RWPE1 (cell line): ENCODE results near the gene EIF3I.
A peak's percentile ranks its signal among the peaks of the same experiment; 100 is the strongest.

Experiments used
- CTCF ChIA-PET: fragments of 350-600 bp; sonication (Branson Sonifier 250); formaldehyde crosslinking; extraction: SDS; loops from one replicate; lab custom pipeline; 2021; lab: Yijun Ruan, JAX
- POLR2A ChIA-PET: fragments of 400-600 bp; formaldehyde crosslinking; extraction: SDS; loops from one replicate; lab custom pipeline; 2020; ENCODE audit warnings: antibody characterized with exemption; ENCODE audit not compliant: low non-redundant PET; lab: Yijun Ruan, JAX
- DNase-seq: peaks from one replicate; pipeline ENCODE4 v3.0.0; 2012; ENCODE audit warnings: low spot score
- H3K27ac ChIP-seq: fragments of 450-650 bp; 2 replicates; pipeline ENCODE4 v1.5.1; 2017
- TF ChIP-seq, protein P1 (sequence below): fragments of 450-650 bp; conservative IDR thresholded peaks from 2 replicates; pipeline ENCODE4 v1.5.1; 2017; ENCODE audit warnings: low read depth, mild to moderate bottlenecking

EIF3I gene

DNA sequence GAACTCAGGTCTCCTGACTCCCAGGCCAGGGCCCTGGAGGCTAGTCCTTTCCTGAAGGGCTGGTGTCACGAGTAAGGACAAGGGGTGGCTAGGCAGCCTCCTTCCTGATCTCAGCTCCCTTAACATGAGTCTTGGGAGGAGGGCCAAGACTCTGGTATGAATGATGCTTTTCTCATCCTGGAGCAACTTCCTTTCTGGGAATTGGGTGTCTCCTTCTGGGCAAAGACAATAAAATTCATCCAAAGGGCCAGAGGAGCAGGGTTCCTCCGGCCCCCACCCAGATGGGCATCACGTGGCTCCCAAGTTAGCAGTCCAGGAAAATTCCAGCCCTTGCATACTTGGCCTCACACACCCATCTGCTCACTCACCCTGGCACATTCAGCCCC, 24.7 kb downstream of the EIF3I start, which contains the start of gene FAM167B:
TSS of gene FAM167B (plus strand) at position 335 of the 386 bp plus-strand sequence. CDS start 200 bp downstream, outside the sequence.
- H3K27ac ChIP-seq = peak within 1 kb of the TSS; percentile 66
- ChIA-PET POLR2A (no interaction called here), CTCF (no interaction called here)
- TF ChIP-seq, protein P1, sequence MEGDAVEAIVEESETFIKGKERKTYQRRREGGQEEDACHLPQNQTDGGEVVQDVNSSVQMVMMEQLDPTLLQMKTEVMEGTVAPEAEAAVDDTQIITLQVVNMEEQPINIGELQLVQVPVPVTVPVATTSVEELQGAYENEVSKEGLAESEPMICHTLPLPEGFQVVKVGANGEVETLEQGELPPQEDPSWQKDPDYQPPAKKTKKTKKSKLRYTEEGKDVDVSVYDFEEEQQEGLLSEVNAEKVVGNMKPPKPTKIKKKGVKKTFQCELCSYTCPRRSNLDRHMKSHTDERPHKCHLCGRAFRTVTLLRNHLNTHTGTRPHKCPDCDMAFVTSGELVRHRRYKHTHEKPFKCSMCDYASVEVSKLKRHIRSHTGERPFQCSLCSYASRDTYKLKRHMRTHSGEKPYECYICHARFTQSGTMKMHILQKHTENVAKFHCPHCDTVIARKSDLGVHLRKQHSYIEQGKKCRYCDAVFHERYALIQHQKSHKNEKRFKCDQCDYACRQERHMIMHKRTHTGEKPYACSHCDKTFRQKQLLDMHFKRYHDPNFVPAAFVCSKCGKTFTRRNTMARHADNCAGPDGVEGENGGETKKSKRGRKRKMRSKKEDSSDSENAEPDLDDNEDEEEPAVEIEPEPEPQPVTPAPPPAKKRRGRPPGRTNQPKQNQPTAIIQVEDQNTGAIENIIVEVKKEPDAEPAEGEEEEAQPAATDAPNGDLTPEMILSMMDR = no peak
- DNase-seq = no peak

- ChIA-PET POLR2A (no interaction called here), CTCF (interaction anchor here (0.6 to 1.2 kb wide), 3 partner anchors 12 to 256 kb away, joined by 3 to 16 read pairs (median 3); no protein-coding TSS in a partner anchor)
- peak overlapping the region; percentile 66 for H3K27ac ChIP-seq
Measured at GRCh38 chr1:32247452-32247851, 25.2 kb downstream of the EIF3I start.

DNA sequence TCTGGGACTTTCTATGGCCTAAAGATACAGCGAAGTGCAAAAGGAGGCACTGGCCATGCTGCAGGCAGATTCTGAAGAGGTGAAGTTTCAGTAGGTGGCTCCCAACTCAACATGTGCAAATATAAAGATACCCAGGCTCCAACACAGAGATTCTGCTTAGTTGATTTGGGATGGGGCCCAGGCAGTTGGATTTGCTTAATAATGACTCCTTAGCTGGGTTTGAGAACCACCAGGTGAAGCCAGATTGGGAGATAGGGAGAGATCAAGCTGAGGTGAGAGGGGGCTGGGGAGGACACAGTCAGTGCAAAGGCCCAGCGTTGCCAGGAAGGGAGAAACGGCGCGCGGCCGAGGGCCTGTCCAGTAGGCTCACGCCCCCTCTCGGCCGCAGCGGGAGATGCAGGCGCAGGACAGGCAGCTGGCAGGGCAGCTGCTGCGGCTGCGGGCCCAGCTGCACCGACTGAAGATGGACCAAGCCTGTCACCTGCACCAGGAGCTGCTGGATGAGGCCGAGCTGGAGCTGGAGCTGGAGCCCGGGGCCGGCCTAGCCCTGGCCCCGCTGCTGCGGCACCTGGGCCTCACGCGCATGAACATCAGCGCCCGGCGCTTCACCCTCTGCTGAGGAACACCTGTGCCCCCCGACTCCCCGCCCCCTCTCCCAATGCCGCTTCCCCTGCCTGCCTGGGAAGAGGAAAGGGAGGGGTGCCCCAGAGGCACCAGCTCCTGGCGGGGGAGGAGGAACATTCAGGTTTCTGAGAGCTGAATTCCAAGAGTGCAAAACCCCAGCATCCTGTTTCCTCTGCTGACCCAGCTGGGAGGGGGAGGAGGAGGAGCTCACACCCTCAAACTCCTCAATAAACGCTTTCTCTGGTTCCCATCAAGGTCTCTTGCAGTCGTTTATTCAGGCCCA, 26.0 kb downstream of the EIF3I start:
- H3K27ac ChIP-seq = peak overlapping the region; percentile 66
- CTCF ChIA-PET = interaction anchor here (0.6 to 1.2 kb wide), 12 partner anchors 11 to 395 kb away, joined by 3 to 16 read pairs (median 3); no protein-coding TSS in a partner anchor
- peak; percentile 67 for DNase-seq
- TF ChIP-seq, protein P1 = peak; percentile 82
- POLR2A ChIA-PET = interaction anchor here (0.6 kb wide), 1 partner anchor 13 kb away, joined by 5 read pairs; no protein-coding TSS in a partner anchor

More at GRCh38 chr1:32247452-32247851, 25.2 kb downstream of the EIF3I start:
- TF ChIP-seq, protein P1 = no peak
- DNase-seq = no peak

DNA sequence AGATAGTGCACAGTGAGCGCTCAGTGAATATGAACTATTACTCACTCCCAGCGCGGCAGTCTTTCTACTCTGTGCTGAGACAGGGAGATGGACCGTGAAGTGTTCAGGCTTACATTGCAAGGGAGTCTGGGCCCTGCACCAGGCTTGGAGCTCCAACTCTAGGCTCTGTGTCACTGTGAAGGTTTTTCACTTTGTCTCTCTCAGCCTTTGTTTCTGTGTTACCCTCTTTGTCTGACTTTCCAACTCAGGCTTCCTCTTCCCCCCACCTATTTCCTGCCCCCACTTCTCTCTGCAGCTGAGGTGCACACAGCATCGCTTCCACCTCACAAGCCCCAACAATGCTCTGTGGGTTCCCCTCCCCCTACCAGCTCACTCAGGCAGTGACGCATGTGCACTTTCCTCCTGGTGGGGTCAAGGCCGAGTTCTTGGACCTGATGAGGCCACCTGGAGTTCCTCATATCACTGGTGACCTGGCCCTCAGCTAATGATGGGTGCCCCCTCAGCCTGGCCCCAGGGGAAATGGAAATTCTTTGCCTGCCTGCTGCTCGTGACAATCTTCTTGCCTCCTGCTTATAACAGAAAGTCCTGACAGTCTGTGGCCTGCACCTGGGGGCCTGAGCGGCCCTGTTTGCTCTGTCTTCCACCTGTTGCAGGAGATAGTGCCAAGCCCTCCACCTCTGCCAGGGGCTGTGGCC, 27.8 kb downstream of the EIF3I start:
- peak; percentile 59 for DNase-seq
- ChIA-PET POLR2A (no interaction called here), CTCF (interaction anchor here (0.6 kb wide), 2 partner anchors 183 to 268 kb away, joined by 3 read pairs; no protein-coding TSS in a partner anchor)
- TF ChIP-seq, protein P1 = no peak
- peak overlapping the region; percentile 50 for H3K27ac ChIP-seq

- peak within 1 kb of the TSS; percentile 50 for H3K27ac ChIP-seq
- DNase-seq = no peak
- ChIA-PET CTCF (interaction anchor here (0.7 to 0.9 kb wide), 2 partner anchors 36 to 1595 kb away, joined by 3 read pairs; no protein-coding TSS in a partner anchor), POLR2A (no interaction called here)
- TF ChIP-seq, protein P1 = no peak
Measured at GRCh38 chr1:32250893-32251716, 28.9 kb downstream of the EIF3I start, which contains the start of gene LCK. Gene LCK, plus strand, starts transcription at chr1:32251265. Its CDS starts 23,065 bp downstream, at chr1:32274330.
